Activated CD8-positive, alpha-beta memory T cell treated with anti-CD3 and anti-CD28 coated beads, Interleukin-2, amount 10 ng/mL, durations not matched to agents 7 days and 5 days (primary cell): Measurements from ENCODE around the gene FLYWCH2. TPM values are rescaled to one million over a fixed set of nuclear protein-coding genes. Genes with fewer than 3 reads are reported as not detected.

Experiments
- ATAC-seq: fragments of 150-1000 bp; cut with Tn5 transposase; one replicate; pipeline ENCODE4 v1.10.0; 2021; ENCODE audit warnings: moderate library complexity
- CTCF ChIA-PET: fragments of 350-600 bp; sonication (Branson Sonifier 250); formaldehyde crosslinking; loops from one replicate; lab custom pipeline; 2021; ENCODE audit warnings: antibody characterized with exemption; lab: Charles Lee
- DNase-seq: peaks from one replicate; pipeline ENCODE4 v3.0.0-alpha.2; 2020
- H3K27ac Mint-ChIP-seq: one replicate; pipeline ENCODE4 v1.8.0; 2021; ENCODE audit warnings: mild to moderate bottlenecking, mixed read lengths
- H3K27me3 Mint-ChIP-seq: one replicate; pipeline ENCODE4 v1.8.0; 2021; ENCODE audit warnings: mixed read lengths
- H3K36me3 Mint-ChIP-seq: one replicate; pipeline ENCODE4 v1.8.0; 2021; ENCODE audit warnings: mild to moderate bottlenecking, mixed read lengths
- H3K4me1 Mint-ChIP-seq: one replicate; pipeline ENCODE4 v1.8.0; 2021; ENCODE audit warnings: mixed read lengths
- H3K4me3 Mint-ChIP-seq: one replicate; pipeline ENCODE4 v1.8.0; 2021; ENCODE audit warnings: mild to moderate bottlenecking, moderate library complexity, mixed read lengths
- H3K9me3 Mint-ChIP-seq: one replicate; pipeline ENCODE4 v1.8.0; 2022; ENCODE audit warnings: low read depth, mixed read lengths
- total RNA-seq, 2 experiments: library from RNA; stranded (reverse); gene quantifications; one replicate each; pipeline ENCODE4 v1.2.3, GENCODE V29; 2021

Gene FLYWCH2
- total RNA-seq, 2 experiments from 2014 or later: 19.6 to 19.7 TPM

DNA sequence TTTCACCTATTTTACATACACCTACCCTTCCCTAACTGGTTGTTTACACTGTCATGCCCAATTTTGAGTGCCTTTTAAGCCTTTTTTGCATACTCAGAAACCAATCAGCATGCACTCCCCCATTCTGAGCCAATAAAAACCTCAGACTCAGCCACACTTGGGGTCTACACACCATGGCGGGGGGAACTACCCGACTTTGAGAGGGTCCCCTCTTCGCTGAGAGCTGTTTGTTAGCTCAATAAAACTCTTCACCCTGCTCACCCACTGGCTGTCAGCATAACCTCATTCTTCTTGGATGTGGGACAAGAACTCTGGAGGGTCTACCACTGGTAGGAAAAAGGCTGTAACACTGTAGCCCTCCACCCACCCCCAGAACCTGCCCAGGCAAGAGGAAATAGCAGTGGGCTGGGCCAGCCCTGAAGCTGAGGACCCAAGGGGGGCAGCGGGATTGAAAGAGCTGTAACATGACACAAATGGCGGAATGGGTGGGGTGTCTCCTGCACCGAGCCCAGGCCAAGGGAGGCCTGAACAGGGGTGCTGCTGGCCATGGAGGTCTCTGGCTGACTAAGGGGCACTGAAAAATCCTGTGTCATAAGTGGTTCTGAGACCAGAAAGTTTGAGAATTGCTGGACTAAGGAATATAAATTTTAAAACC is 3.0 kb upstream of the FLYWCH2 start:
- Mint-ChIP-seq H3K27me3 (no peaks in the 10 kb centered on the region), H3K9me3 (peaks cover 4% of the 10 kb centered on the region), H3K4me1 (peaks cover 12% of the 10 kb centered on the region), H3K27ac (no peak overlapping the region), H3K4me3 (no peak overlapping the region), H3K36me3 (no peaks in the 10 kb centered on the region)
- DNase-seq: no peak
- ATAC-seq: no peak
- CTCF ChIA-PET: interaction anchor here (0.7 to 6.4 kb wide), 6 partner anchors 12 to 47 kb away, joined by 3 to 30 read pairs (median 5); partner anchors contain the start of gene FLYWCH1

DNA sequence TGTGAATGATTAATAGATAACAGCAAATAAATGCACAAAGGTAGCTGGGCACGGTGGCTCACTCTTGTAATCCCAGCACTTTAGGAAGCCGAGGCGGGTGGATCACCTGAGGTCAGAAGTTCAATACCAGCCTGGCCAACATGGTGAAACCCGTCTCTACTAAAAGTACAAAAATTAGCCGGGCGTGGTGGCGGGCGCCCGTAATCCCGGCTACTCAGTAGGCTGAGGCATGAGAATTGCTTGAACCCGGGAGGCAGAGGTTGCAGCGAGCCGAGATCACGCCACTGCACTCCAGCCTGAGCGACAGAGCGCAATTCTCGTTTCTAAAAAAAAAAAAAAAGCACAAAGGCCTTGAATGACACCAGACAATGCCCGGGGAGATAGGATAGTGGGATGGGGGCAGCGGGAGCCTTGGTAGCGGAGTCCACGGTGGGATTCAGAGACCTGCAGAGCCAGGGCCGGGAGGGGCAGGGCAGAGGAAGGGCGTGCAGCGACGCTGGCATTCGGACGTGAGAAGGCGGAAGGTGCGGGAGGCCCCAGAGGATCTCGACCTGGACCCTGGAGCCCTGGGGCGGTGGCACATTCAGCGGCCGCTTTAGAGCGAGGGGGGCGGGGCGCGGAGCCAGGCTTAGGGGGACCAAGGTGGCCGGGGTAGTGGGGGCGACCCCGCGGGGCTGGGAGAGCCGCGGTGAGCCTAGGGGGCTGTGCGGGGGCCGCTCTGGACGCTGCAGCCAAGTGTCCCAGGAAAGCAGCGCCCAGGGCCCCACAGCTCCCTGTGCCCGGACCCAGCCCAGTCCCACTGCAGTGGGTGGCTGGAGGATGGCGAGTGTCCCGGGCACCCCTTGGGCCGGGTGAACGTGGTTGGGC is 999 bp upstream of the FLYWCH2 start:
- Mint-ChIP-seq H3K9me3 (peaks cover 4% of the 10 kb centered on the region), H3K27me3 (no peaks in the 10 kb centered on the region), H3K4me3 (peak overlapping the region; percentile 87), H3K4me1 (peaks cover 17% of the 10 kb centered on the region), H3K36me3 (peaks cover 1% of the 10 kb centered on the region), H3K27ac (peak overlapping the region; percentile 94)
- ATAC-seq (peak; percentile 14), DNase-seq (peak; percentile 63)
- CTCF ChIA-PET: interaction anchor here (1.2 to 6.4 kb wide), 12 partner anchors 7 to 90 kb away, joined by 3 to 31 read pairs (median 10); partner anchors contain the start of gene FLYWCH1

DNA sequence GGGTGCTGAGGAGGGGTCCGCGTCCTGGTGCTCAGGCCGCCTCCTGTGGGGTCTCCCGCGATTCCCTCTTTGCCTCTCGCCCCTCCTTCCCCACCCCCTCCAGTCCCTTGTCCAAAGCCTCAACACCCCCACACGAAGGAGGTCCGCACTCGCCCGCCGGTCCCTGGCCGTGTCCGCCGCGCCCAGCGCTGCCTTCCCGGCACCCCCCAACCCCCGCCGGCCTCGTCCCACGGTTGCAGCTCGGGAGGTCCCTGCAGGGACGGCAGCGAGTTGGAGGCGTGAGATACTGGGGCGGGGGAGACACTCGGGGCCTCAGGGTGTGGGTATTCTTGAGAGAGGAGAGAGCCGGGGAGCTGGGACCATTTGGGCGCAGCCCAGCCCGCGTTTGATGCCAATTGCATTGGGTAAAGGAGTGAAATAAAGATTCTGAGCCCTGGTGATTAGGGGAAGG is 468 bp downstream of the FLYWCH2 start:
- CTCF ChIA-PET: interaction anchor here (1.0 to 3.1 kb wide), 12 partner anchors 9 to 44 kb away, joined by 3 to 31 read pairs (median 8); partner anchors contain the start of gene FLYWCH1
- Mint-ChIP-seq H3K36me3 (peaks cover 1% of the 10 kb centered on the region), H3K27me3 (no peaks in the 10 kb centered on the region), H3K9me3 (peaks cover 4% of the 10 kb centered on the region), H3K4me1 (peaks cover 17% of the 10 kb centered on the region), H3K27ac (peak overlapping the region; percentile 48), H3K4me3 (peak overlapping the region; percentile 87)
- ATAC-seq (no peak), DNase-seq (no peak)

DNA sequence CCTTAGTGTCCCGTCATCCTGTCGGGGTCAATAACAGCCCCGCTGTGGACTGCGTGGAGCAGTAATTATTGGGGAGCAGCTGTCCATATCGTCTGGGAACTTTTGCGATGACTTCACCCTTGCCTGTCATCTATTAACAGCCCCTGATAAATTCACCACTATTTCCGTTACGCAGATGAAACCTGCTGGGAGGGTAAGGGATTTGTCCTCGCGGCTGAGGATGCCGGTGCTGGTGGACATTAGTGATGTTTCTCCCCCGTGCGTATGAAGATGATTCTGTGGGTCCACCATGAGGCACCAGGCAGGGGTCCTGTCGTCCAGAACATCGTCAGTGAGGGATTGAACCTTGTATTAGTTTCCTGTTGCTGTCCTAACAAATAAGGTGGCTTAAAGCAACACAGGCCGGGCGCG is 1.0 kb downstream of the FLYWCH2 start:
- H3K27ac Mint-ChIP-seq: peak overlapping the region; percentile 48
- H3K36me3 Mint-ChIP-seq: peaks cover 1% of the 10 kb centered on the region
- H3K4me3 Mint-ChIP-seq: peak overlapping the region; percentile 87
- peaks cover 17% of the 10 kb centered on the region for H3K4me1 Mint-ChIP-seq
- CTCF ChIA-PET: interaction anchor here (1.0 to 3.1 kb wide), 8 partner anchors 12 to 45 kb away, joined by 3 to 31 read pairs (median 12); partner anchors contain the start of gene FLYWCH1
- ATAC-seq (no peak), DNase-seq (no peak)
- H3K27me3 Mint-ChIP-seq: no peaks in the 10 kb centered on the region
- peaks cover 4% of the 10 kb centered on the region for H3K9me3 Mint-ChIP-seq

DNA sequence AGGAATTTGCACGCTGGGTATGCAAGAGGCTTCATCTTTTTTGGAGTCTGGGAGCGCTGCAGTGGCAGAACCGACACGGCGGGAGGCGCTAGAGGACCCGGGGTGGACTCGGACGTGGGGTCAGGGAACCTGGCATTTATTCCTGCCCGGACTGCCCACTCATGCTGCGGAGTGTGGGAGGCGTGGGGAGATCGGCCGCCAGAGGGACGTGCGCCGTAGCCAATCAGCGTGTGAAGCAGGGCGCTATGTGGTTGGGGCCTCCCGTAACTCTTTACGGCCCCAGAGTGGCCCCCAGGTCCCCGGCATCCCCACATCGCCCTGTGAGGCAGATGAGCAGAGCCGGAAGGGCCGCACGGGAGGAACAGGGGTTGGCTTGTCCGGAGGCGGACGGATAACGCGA is 11.2 kb downstream of the FLYWCH2 start:
- Mint-ChIP-seq H3K27me3 (no peaks in the 10 kb centered on the region), H3K27ac (no peak overlapping the region), H3K36me3 (no peaks in the 10 kb centered on the region), H3K4me1 (no peaks in the 10 kb centered on the region), H3K4me3 (no peak overlapping the region), H3K9me3 (no peaks in the 10 kb centered on the region)
- ATAC-seq: no peak
- CTCF ChIA-PET: no interaction called here
- no peak for DNase-seq

DNA sequence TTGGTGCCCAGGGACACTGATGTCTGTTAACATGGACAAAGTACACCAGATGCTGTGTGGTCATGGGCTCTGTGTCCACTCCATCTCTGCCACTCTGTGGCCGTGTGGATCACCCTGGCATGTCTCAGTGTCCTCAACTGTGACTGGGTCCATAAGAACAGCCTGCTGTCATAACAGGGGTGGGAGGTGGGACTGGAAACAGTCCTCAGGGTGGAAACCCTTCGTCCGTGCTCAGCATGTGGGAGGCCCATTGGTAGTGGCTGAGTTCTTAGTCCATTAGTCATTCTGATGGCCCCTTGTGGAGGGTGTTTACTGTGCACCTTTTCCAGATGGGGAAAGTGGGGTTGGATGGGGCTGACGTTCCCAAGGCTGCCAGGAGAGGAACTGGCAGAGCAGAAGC is 12.8 kb downstream of the FLYWCH2 start:
- no peak overlapping the region for H3K27ac Mint-ChIP-seq
- no peaks in the 10 kb centered on the region for H3K4me1 Mint-ChIP-seq
- H3K27me3 Mint-ChIP-seq: no peaks in the 10 kb centered on the region
- H3K4me3 Mint-ChIP-seq: no peak overlapping the region
- no peak for DNase-seq
- no peaks in the 10 kb centered on the region for H3K9me3 Mint-ChIP-seq
- ATAC-seq: no peak
- no peaks in the 10 kb centered on the region for H3K36me3 Mint-ChIP-seq
- CTCF ChIA-PET: interaction anchor here (0.6 kb wide), 1 partner anchor 15 kb away, joined by 4 read pairs; no protein-coding TSS in a partner anchor

DNA sequence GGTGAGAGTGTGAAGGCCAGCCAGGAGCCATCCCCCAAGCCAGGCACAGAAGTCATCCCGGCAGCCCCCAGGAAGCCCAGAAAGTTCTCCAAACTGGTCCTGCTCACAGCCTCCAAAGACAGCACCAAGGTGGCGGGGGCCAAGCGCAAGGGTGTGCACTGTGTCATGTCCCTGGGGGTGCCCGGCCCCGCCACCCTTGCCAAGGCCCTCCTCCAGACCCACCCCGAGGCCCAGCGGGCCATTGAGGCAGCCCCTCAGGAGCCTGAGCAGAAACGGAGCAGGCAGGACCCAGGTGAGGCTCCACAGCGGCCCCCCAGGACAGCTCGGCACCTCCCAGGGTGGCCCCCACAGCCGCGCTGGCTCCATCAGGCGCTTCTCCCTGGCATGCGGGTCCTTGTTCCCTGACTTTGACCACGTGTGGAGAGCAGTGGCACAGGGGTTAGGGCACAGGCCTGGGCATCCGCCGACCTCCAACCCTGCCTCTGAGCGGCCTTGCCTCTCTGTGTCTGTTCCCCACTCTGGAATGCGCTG is 13.5 kb downstream of the FLYWCH2 start:
- H3K27ac Mint-ChIP-seq: no peak overlapping the region
- H3K27me3 Mint-ChIP-seq: no peaks in the 10 kb centered on the region
- H3K36me3 Mint-ChIP-seq: no peaks in the 10 kb centered on the region
- CTCF ChIA-PET: no interaction called here
- no peak for ATAC-seq
- no peaks in the 10 kb centered on the region for H3K4me1 Mint-ChIP-seq
- H3K9me3 Mint-ChIP-seq: no peaks in the 10 kb centered on the region
- DNase-seq: no peak
- H3K4me3 Mint-ChIP-seq: no peak overlapping the region

DNA sequence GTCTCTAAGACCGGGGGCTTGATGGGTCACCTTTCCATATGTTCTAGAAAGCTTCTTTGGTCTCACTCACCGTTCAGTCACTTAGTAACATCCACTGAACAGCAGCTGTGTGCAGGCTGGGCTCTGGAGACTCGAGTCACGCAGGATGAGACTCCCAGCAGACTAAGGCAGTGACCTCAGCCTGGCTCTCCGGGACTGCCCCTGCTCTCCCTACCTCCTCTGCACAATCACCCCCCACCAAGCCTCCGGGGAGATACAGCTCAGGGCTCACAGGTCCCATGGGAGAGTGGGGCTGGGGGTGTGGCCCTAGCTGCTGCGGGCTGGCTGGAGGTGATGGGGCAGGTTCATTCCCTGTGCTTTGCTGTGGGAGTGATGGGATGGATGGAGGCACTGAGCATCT is 14.1 kb downstream of the FLYWCH2 start:
- DNase-seq: no peak

DNA sequence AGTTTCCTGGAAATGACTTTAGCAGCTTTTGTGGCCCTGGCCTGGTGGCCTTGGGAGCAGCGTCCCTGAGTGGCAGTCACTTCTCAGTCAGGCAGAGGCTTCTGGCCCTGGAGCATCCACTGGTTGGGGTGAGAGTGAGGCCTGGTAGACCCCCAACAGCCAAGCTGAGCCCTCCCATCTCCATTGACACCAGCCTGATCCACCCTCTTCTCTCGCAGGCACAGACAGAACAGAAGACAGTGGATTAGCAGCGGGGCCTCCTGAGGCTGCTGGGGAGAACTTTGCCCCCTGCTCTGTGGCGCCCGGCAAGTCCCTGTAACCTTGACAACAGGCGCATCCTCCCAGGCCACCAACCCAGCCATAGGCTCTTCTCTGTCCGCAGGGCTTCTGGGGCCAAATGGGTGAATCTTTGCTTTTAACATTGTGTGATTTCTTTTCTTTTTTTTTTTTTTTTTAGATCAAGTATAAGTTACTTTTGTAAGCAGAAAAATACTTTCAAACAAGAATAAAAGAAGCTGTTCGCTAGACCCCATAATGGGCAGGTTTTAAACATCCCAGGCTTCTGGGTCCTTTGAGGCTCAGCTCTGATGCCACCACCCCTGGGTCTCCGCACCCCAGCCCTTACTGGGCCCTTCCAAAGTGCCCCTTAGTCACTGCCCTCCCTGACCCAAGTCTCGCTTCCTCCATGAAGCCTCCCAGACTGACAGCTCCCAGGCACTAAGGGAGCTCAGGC is 16.0 kb downstream of the FLYWCH2 start:
- DNase-seq (no peak), ATAC-seq (no peak)
- H3K4me3 Mint-ChIP-seq: no peak overlapping the region
- H3K4me1 Mint-ChIP-seq: peaks cover 4% of the 10 kb centered on the region
- CTCF ChIA-PET: interaction anchor here (0.5 to 2.3 kb wide), 9 partner anchors 10 to 1451 kb away, joined by 3 to 12 read pairs (median 4); partner anchors contain the start of genes FLYWCH1 and FLYWCH2
- H3K9me3 Mint-ChIP-seq: no peaks in the 10 kb centered on the region
- no peak overlapping the region for H3K27ac Mint-ChIP-seq
- H3K27me3 Mint-ChIP-seq: no peaks in the 10 kb centered on the region
- H3K36me3 Mint-ChIP-seq: no peaks in the 10 kb centered on the region

More for the DNA sequence above, 14.1 kb downstream of the FLYWCH2 start:
- H3K9me3 Mint-ChIP-seq: no peaks in the 10 kb centered on the region
- no peaks in the 10 kb centered on the region for H3K4me1 Mint-ChIP-seq
- H3K27me3 Mint-ChIP-seq: no peaks in the 10 kb centered on the region
- H3K27ac Mint-ChIP-seq: no peak overlapping the region
- H3K4me3 Mint-ChIP-seq: no peak overlapping the region
- CTCF ChIA-PET: no interaction called here
- no peak for ATAC-seq
- H3K36me3 Mint-ChIP-seq: no peaks in the 10 kb centered on the region

DNA sequence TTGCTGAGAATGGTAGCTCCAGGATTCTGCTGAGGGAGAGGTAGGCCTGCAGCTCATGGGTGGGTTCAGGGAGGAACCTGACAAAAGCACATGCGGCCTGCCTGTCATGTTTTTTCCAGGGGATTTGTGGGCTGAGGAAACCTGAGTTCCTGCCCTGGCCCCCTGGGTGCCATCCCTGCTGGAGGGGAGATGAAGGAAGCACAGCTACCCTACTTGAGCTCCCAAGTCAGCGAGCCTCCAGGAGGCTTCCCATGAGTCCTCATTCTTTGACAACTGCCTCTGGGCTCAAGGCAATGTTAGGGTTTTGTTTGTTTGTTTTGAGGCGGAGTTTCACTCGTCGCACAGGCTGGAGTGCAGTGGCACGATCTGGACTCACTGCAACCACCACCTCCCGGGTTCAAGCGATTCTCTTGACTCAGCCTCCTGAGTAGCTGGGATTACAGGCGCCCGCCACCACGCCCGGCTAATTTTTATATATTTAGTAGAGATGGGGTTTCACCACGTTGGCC is 16.6 kb downstream of the FLYWCH2 start:
- CTCF ChIA-PET: interaction anchor here (0.5 to 2.3 kb wide), 7 partner anchors 10 to 1450 kb away, joined by 3 to 12 read pairs (median 5); partner anchors contain the start of genes FLYWCH1 and FLYWCH2
- Mint-ChIP-seq H3K27me3 (no peaks in the 10 kb centered on the region), H3K36me3 (no peaks in the 10 kb centered on the region), H3K4me3 (no peak overlapping the region), H3K4me1 (peaks cover 6% of the 10 kb centered on the region), H3K27ac (no peak overlapping the region), H3K9me3 (no peaks in the 10 kb centered on the region)
- ATAC-seq: no peak
- DNase-seq: no peak

DNA sequence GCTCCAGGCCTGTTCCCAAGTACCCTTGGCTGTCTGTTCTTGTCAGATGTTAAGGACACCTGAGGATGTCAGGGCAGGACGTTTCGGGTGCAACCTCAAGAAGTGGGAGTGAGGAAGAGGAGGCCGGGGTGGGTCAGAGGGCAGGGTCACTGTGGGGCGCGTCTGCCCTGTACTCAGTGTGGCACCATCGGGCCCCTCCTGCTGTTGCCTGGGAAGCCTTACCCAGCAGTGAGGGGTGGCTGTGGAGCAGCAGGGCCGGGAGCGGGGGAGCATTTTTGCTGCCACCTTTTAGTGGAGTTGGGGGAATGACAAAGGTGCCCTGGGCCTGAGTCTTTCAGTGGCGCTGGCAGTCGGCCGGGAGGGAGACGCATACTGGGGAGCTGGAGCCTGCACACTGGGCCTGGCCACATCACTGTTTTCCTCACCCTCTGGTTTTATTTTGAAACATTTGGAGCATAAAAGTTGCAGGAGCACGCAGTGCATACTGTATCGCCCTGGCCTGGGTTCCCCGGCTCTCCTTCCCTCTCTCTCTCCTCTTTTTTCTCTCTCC is 17.6 kb downstream of the FLYWCH2 start:
- no peaks in the 10 kb centered on the region for H3K9me3 Mint-ChIP-seq
- DNase-seq (no peak), ATAC-seq (no peak)
- H3K4me1 Mint-ChIP-seq: peaks cover 6% of the 10 kb centered on the region
- H3K36me3 Mint-ChIP-seq: no peaks in the 10 kb centered on the region
- CTCF ChIA-PET: interaction anchor here (1.2 to 2.3 kb wide), 3 partner anchors 11 to 27 kb away, joined by 3 to 12 read pairs (median 5); partner anchors contain the start of genes FLYWCH1 and FLYWCH2
- no peak overlapping the region for H3K27ac Mint-ChIP-seq
- no peaks in the 10 kb centered on the region for H3K27me3 Mint-ChIP-seq
- no peak overlapping the region for H3K4me3 Mint-ChIP-seq
